Measurements from ENCODE around the gene MCCC1.

GRCh38 chr3:183099026-183099837, at the start of gene MCCC1:
- no peak for TF ChIP-seq CTCF (IDR thresholded peaks at IDR 0.05 in 2 of 3, conservative IDR thresholded peaks at IDR 0.05 in 1 of 3; ENCODE audit: borderline replicate concordance in 1 of 3, insufficient read depth in 1 of 3, low read depth in 2 of 3, low read length in 2 of 3)
- peak; percentile 98 for TF ChIP-seq MAX (IDR thresholded peaks at IDR 0.05)
- TF ChIP-seq ATF3 (IDR thresholded peaks at IDR 0.05): no peak
- no peak for TF ChIP-seq ZNF274 (IDR thresholded peaks at IDR 0.05; ENCODE audit: low read depth, low read length)
- TF ChIP-seq REST (IDR thresholded peaks at IDR 0.05; ENCODE audit: low read depth): no peak
- TF ChIP-seq SP1 (IDR thresholded peaks at IDR 0.05; ENCODE audit: low read depth): peak; percentile 99
- TF ChIP-seq EZH2phosphoT487 (IDR thresholded peaks at IDR 0.05; ENCODE audit: borderline replicate concordance): no peak
- no peak for TF ChIP-seq JUND (IDR thresholded peaks at IDR 0.05)
- TF ChIP-seq POLR2A (IDR thresholded peaks at IDR 0.05; ENCODE audit: borderline replicate concordance, extremely low read depth, insufficient read depth, insufficient read length): peak; percentile 45
- peak; percentile 39; the same call in 1 of the 2 replicates for TF ChIP-seq SRF (IDR thresholded peaks at IDR 0.05; ENCODE audit: low read depth)
- peak; percentile 52; the same call in 1 of the 2 replicates for TF ChIP-seq EGR1 (IDR thresholded peaks at IDR 0.05; ENCODE audit: low read depth)
- peak; percentile 25; the same call in 1 of the 2 replicates for TF ChIP-seq ZFX (IDR thresholded peaks at IDR 0.05)
- TF ChIP-seq YY1 (IDR thresholded peaks at IDR 0.05; ENCODE audit: extremely low read depth, insufficient replicate concordance, low read depth, low read length): peak; percentile 67
- no peak for TF ChIP-seq EZH2 (IDR thresholded peaks at IDR 0.05)
